Neural cell (in vitro differentiated cells): ENCODE measurements around the gene NKG7.

ENCODE experiments used
- CTCF ChIP-seq: fragments of 450-650 bp; IDR thresholded peaks from 2 replicates; pipeline ENCODE4 v1.5.1; 2014; ENCODE audit warnings: antibody characterized with exemption, mild to moderate bottlenecking, moderate library complexity; ENCODE audit not compliant: poor library complexity, severe bottlenecking
- EP300 ChIP-seq: fragments of 450-650 bp; conservative IDR thresholded peaks from 2 replicates; pipeline ENCODE4 v1.6.1; 2014; ENCODE audit warnings: antibody characterized with exemption, mild to moderate bottlenecking, moderate library complexity; ENCODE audit not compliant: poor library complexity, severe bottlenecking
- EZH2 ChIP-seq: fragments of 200-600, 300-800 bp; shearing (Covaris generic), sonication (generic); IDR thresholded peaks from 2 replicates; pipeline ENCODE4 v1.6.1; 2014; ENCODE audit warnings: antibody characterized with exemption, low read length, borderline replicate concordance, mild to moderate bottlenecking; ENCODE audit not compliant: insufficient read depth, poor library complexity, severe bottlenecking
- MXI1 ChIP-seq: fragments of 450-650 bp; conservative IDR thresholded peaks from 2 replicates; pipeline ENCODE4 v1.6.1; 2014; ENCODE audit warnings: antibody characterized with exemption, mild to moderate bottlenecking; ENCODE audit not compliant: poor library complexity, severe bottlenecking
- POLR2AphosphoS5 ChIP-seq: IDR thresholded peaks from 2 replicates; pipeline ENCODE4 v1.6.1; 2012
- REST ChIP-seq: IDR thresholded peaks from 2 replicates; pipeline ENCODE4 v1.6.1; 2012; ENCODE audit warnings: borderline replicate concordance
- SMC3 ChIP-seq: fragments of 450-650 bp; conservative IDR thresholded peaks from 2 replicates; pipeline ENCODE4 v1.6.1; 2014; ENCODE audit warnings: antibody characterized with exemption, mild to moderate bottlenecking, moderate library complexity; ENCODE audit not compliant: poor library complexity
- TAF1 ChIP-seq: IDR thresholded peaks from 2 replicates; pipeline ENCODE4 v1.6.1; 2012; ENCODE audit warnings: low read depth

GRCh38 chr19:51339687-51340656 lies 32.5 kb downstream of the NKG7 start:
- TF ChIP-seq CTCF (peak; percentile 63), EP300 (peak; percentile 51), EZH2 (no peak), REST (no peak), POLR2AphosphoS5 (peak; percentile 52), TAF1 (peak; percentile 67), MXI1 (peak; percentile 51), SMC3 (peak; percentile 60)
